Uterus (tissue), 4 donors: ENCODE data around the gene P3H2. TPM values are rescaled to one million over a fixed set of nuclear protein-coding genes. Genes with fewer than 3 reads are reported as not detected.

Experiments used
- DNase-seq, 2 donors: peaks; one replicate each; pipeline ENCODE4 v3.0.0-alpha.2; 2019 to 2020
- H3K27ac ChIP-seq, 2 donors: fragments of 200-600 bp; sonication (generic); 1 replicate in 1 of 2; 2 replicates in 1 of 2; pipeline ENCODE4 v1.5.1; 2016 to 2018
- H3K27me3 ChIP-seq, 2 donors: fragments of 200-600 bp; sonication (generic); one replicate each; pipeline ENCODE4 v1.5.1; 2018 to 2019; ENCODE audit warnings: control low read depth in 1 of 2
- H3K36me3 ChIP-seq, 2 donors: fragments of 200-600 bp; sonication (generic); one replicate each; pipeline ENCODE4 v1.5.1; 2019; ENCODE audit warnings: control low read depth in 1 of 2
- H3K4me1 ChIP-seq, 2 donors: fragments of 200-600 bp; sonication (generic); one replicate each; pipeline ENCODE4 v1.5.1; 2018 to 2019; ENCODE audit warnings: control low read depth in 1 of 2
- H3K4me3 ChIP-seq, 2 donors: fragments of 200-600 bp; sonication (generic); 1 replicate in 1 of 2; 2 replicates in 1 of 2; pipeline ENCODE4 v1.5.1; 2018 to 2019; ENCODE audit warnings: mild to moderate bottlenecking in 1 of 2
- H3K9me3 ChIP-seq, 2 donors: fragments of 200-600 bp; sonication (generic); one replicate each; pipeline ENCODE4 v1.5.1; 2019; ENCODE audit warnings: control low read depth in 1 of 2
- POLR2A ChIP-seq, 2 donors: fragments of 450-650 bp; IDR thresholded peaks; one replicate each; pipeline ENCODE4 v1.6.1; 2016; ENCODE audit warnings: antibody characterized with exemption in 2 of 2, mild to moderate bottlenecking in 1 of 2, moderate library complexity in 1 of 2
- intact Hi-C: fragments of 100-400 bp; cut with DNase I; formaldehyde crosslinking; loops from one replicate; pipeline ENCODE4 v1.15.1; 2023; ENCODE audit warnings: low total_unique reads
- total RNA-seq, 4 donors: library from RNA; depleted of rRNA in 3 of 4; stranded (reverse); fragments of >200 nt in 3 of 4; gene quantifications; one replicate each; pipeline versions ENCODE4 v1.1.0 to v1.2.4, GENCODE V29; 2014 to 2023
- TF ChIP-seq, protein P1 (sequence below), 4 experiments: fragments of 200-600 bp in 2 of 4; fragments of 450-650 bp in 2 of 4; sonication (generic) in 2 of 4; IDR thresholded peaks; one replicate each; pipeline ENCODE4 v1.5.1; 2016 to 2019; ENCODE audit warnings: antibody characterized with exemption in 4 of 4, mild to moderate bottlenecking in 2 of 4, moderate library complexity in 1 of 4
- donor health status: DM: yes; HTN: yes; CAD: no.

The P3H2 gene
- total RNA-seq, 4 donors from 2014 or later = 12.6 to 441 (median 30.6) TPM

DNA sequence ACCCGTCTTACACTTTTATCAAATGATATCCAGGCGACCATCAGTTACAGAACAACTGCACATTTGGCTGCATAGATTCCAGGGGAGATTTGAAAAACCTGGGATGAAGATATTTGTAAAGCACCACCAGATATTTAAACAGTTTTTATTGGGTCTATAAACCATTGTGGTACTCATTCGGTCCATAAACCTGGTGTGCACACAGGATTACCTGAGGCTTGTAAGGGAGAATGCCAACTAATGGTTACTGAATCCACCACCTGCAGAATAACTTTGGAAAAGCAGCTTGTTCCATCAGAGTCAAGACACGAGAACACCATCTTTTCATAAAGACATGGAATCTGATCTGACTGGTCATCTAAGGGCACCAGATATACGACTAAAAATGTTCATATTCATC, 80.6 kb downstream of the P3H2 start:
- Histone ChIP-seq H3K4me3 (no peak overlapping the region), H3K36me3 (no peaks in the 10 kb centered on the region), H3K4me1 (peaks cover 0 to 3% of the 10 kb centered on the region in 2 donors), H3K27me3 (no peaks in the 10 kb centered on the region), H3K9me3 (no peaks in the 10 kb centered on the region), H3K27ac (no peak overlapping the region)
- TF ChIP-seq, protein P1, sequence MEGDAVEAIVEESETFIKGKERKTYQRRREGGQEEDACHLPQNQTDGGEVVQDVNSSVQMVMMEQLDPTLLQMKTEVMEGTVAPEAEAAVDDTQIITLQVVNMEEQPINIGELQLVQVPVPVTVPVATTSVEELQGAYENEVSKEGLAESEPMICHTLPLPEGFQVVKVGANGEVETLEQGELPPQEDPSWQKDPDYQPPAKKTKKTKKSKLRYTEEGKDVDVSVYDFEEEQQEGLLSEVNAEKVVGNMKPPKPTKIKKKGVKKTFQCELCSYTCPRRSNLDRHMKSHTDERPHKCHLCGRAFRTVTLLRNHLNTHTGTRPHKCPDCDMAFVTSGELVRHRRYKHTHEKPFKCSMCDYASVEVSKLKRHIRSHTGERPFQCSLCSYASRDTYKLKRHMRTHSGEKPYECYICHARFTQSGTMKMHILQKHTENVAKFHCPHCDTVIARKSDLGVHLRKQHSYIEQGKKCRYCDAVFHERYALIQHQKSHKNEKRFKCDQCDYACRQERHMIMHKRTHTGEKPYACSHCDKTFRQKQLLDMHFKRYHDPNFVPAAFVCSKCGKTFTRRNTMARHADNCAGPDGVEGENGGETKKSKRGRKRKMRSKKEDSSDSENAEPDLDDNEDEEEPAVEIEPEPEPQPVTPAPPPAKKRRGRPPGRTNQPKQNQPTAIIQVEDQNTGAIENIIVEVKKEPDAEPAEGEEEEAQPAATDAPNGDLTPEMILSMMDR (IDR thresholded peaks at IDR 0.05) = no peak
- no peak for TF ChIP-seq POLR2A (IDR thresholded peaks at IDR 0.05)
- no peak for DNase-seq
- intact Hi-C loops = no loop called here

DNA sequence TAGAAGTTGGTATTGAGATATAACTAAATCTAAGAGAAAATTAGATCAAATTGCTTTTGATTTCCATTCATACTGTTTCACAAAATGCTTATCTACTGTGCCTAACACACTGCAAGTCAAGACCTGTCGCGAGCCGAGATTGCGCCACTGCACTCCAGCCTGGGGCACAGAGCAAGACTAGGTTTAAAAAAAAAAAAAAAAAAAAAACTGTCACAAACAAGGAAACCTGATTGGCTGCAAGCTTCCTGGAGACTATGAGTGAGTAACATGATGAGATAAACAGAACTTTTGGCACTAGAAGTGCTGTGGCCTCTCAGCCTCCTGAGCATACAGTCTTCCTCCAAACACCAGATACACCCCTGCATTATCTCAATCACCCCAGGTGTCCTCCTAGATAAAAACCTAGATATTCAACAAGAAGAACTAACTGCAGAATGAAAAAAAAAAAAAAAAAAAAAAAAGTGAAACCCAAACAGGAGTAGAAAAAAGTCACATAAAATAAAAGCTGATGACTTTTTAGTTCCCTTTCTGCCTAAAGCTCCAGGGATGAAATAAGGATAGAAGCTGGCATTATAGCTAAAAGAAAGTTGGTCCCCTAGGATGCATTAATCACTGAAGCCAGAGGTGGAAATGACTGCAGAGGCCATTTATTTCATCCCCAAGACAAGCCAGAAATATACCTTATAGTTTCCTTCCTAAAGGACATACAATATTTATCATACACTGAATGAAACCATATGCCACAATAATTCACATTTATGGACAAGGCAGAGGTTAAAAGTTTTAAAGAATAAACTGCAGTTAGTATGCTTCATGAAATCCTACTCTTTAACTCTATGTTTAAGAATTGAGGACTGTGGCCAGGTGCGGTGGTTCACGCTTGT, 82.4 kb downstream of the P3H2 start:
- no peaks in the 10 kb centered on the region for H3K9me3 ChIP-seq
- no peak overlapping the region for H3K4me3 ChIP-seq
- peaks cover 0 to 3% of the 10 kb centered on the region in 2 donors for H3K4me1 ChIP-seq
- intact Hi-C loops = no loop called here
- DNase-seq = peak in 1 of 2 donors; percentile 52
- H3K27ac ChIP-seq = no peak overlapping the region
- no peaks in the 10 kb centered on the region for H3K27me3 ChIP-seq
- TF ChIP-seq, protein P1 (IDR thresholded peaks at IDR 0.05) = no peak
- TF ChIP-seq POLR2A (IDR thresholded peaks at IDR 0.05) = no peak
- no peaks in the 10 kb centered on the region for H3K36me3 ChIP-seq

DNA sequence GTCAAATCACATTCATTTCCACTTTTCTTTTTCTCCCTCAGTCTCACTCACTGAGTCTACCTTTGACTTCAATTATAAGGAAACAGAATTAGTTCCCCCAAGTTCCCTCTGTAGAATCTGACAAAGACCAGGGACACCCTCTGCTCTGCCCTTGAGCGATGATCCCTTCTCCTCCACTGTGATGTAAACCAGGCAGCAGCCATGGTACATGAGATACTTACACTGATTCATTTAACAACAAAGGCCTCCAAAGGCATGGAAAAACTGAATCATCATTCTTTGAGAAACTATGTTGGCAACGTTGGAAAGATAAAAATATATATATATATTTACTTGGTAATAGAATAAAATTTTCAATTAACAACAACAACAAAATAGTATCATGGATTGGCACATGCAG, 84.1 kb downstream of the P3H2 start:
- no peak for DNase-seq
- Histone ChIP-seq H3K27ac (no peak overlapping the region), H3K4me3 (no peak overlapping the region), H3K36me3 (no peaks in the 10 kb centered on the region), H3K27me3 (no peaks in the 10 kb centered on the region), H3K4me1 (no peaks in the 10 kb centered on the region), H3K9me3 (no peaks in the 10 kb centered on the region)
- intact Hi-C loops = no loop called here
- TF ChIP-seq, protein P1 (IDR thresholded peaks at IDR 0.05) = no peak
- no peak for TF ChIP-seq POLR2A (IDR thresholded peaks at IDR 0.05)

DNA sequence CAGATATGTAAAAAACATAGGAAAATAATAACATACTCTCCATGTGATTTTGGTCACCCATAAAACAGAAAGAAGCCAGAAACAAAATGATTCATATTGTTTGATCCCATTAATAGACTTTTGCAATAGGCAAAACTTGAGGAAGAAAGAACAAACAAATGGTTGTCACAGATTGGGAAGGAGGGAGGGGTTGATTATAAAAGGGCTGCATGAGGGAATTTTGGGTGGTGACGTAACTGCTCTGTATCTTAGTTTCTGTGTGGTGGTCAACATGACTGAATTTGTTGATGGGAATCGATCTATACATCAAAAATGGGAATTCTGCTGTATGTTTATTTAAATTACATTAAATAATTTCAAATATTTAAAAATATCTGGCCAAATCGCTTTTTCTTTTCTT, 86.3 kb downstream of the P3H2 start:
- Histone ChIP-seq H3K36me3 (no peaks in the 10 kb centered on the region), H3K27ac (peak overlapping the region; percentile 41 to 46)

DNA sequence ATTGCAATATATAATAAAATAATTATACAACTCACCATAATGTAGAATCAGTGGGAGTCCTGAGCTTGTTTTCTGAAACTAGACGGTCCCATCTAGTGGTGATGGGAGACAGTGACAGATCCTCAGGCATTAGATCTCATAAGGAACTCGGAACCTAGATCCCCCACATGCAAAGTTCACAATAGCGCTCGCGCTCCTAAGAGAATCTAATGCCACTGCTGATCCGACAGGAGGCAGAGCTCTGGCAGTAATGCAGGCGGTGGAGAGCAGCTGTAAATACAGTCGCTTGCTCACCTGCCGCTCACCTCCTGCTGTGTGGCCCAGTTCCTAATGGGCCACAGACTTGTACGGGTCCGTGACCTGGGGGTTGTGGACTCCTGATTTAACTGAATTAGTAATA, 87.8 kb downstream of the P3H2 start:
- H3K36me3 ChIP-seq = no peaks in the 10 kb centered on the region
- no peak overlapping the region for H3K4me3 ChIP-seq
- H3K27me3 ChIP-seq = no peaks in the 10 kb centered on the region
- DNase-seq = no peak
- intact Hi-C loops = no loop called here
- H3K27ac ChIP-seq = peak overlapping the region in 1 of 2 donors; percentile 78
- TF ChIP-seq, protein P1 (IDR thresholded peaks at IDR 0.05) = no peak
- TF ChIP-seq POLR2A (IDR thresholded peaks at IDR 0.05) = no peak
- H3K9me3 ChIP-seq = no peaks in the 10 kb centered on the region
- no peaks in the 10 kb centered on the region for H3K4me1 ChIP-seq

More for the DNA sequence above, 86.3 kb downstream of the P3H2 start:
- no peak for DNase-seq
- Histone ChIP-seq H3K9me3 (no peaks in the 10 kb centered on the region), H3K4me1 (no peaks in the 10 kb centered on the region), H3K27me3 (no peaks in the 10 kb centered on the region), H3K4me3 (no peak overlapping the region)
- intact Hi-C loops = no loop called here
- no peak for TF ChIP-seq POLR2A (IDR thresholded peaks at IDR 0.05)
- TF ChIP-seq, protein P1 (IDR thresholded peaks at IDR 0.05) = no peak
